ENCODE data around the gene CASZ1.
A peak's percentile ranks its signal among the peaks of the same experiment; 100 is the strongest.

The CASZ1 gene

DNA sequence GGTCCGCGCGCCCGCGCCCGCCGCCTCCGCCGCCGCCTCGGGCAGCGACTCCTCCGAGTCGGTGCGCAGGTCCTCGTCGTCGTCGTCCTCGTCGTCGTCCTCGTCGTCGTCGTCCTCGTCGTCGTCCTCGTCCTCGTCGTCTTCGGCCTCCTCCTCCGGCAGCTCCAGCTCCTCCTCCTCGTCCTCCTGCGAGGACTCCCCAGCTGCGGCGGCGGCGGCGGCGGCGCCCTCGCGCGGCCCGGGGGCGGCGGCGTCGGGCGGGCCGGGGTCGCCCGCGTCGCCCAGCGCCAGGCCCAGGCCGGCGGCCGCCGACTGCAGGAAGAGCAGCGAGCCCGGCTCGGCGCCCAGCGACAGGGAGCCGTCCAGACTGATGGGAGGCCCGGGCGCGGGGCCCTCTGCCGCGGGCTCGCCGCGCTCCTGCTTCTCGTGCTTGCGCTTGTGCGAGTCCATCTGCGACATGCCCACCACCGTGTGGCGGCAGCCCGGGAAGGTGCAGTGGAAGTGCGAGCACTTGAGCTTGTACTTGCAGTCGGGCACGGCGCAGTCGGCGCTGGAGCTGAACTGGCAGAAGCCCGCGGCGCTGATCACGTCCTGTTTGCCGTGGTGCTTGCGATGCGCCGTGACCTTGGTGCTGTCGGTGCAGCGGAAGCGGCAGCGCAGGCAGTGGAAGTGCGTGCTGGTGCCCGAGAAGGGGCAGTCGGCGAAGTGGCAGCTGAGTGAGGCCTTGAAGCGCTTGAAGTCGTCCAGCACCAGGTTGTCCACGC lies 157.3 kb downstream of the CASZ1 start:
- 21 to 22% methylated on average over 108 of the region's 108 CpGs for WGBS, 2 experiments
- Histone ChIP-seq H3K36me3 (ENCODE audit: control insufficient read depth, insufficient read depth, low read length) (peaks cover 4% of the 10 kb centered on the region), H3K27ac (ENCODE audit: insufficient read depth, low read depth, low read length, poor library complexity, severe bottlenecking) (no peak overlapping the region), H3K4me1 (ENCODE audit: control insufficient read depth, insufficient read depth, low read length) (peaks cover 12% of the 10 kb centered on the region), H3K4me3 (ENCODE audit: insufficient read depth, low read depth, low read length) (no peak overlapping the region), H3K9me3 (ENCODE audit: control insufficient read depth, low read length) (no peaks in the 10 kb centered on the region), H3K27me3 (ENCODE audit: control insufficient read depth, insufficient read depth, low read length, poor library complexity, severe bottlenecking) (peaks cover 38% of the 10 kb centered on the region)

DNA sequence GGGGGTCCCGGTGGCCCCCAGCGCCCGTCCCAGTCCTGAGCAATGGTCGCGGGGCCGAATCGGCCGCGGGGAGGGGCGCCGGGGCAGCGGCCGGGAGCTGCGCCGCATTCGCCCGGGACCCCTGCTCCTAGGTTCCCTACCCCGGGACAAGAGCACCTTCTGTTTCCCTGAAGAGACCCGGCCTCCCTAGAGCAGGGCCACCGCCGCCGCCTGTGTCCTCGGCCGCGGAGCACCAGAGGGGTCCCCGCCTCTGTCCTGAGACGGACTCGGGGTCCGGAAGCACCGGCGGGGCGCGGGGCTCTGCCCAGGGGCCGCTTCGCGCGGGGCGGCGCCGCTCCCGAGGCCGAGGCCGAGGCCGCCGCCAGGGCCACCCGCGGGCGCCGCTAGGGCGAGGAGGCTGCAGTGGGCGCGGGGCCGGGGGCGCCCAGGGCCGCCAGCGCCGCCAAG lies 157.9 kb downstream of the CASZ1 start:
- Histone ChIP-seq H3K4me1 (ENCODE audit: control insufficient read depth, insufficient read depth, low read length) (peaks cover 12% of the 10 kb centered on the region), H3K27ac (ENCODE audit: insufficient read depth, low read depth, low read length, poor library complexity, severe bottlenecking) (no peak overlapping the region), H3K4me3 (ENCODE audit: insufficient read depth, low read depth, low read length) (peak overlapping the region; percentile 26), H3K36me3 (ENCODE audit: control insufficient read depth, insufficient read depth, low read length) (peaks cover 4% of the 10 kb centered on the region), H3K27me3 (ENCODE audit: control insufficient read depth, insufficient read depth, low read length, poor library complexity, severe bottlenecking) (peaks cover 38% of the 10 kb centered on the region), H3K9me3 (ENCODE audit: control insufficient read depth, low read length) (no peaks in the 10 kb centered on the region)
- WGBS, 2 experiments = 4 to 6% methylated on average over 57 of the region's 57 CpGs

DNA sequence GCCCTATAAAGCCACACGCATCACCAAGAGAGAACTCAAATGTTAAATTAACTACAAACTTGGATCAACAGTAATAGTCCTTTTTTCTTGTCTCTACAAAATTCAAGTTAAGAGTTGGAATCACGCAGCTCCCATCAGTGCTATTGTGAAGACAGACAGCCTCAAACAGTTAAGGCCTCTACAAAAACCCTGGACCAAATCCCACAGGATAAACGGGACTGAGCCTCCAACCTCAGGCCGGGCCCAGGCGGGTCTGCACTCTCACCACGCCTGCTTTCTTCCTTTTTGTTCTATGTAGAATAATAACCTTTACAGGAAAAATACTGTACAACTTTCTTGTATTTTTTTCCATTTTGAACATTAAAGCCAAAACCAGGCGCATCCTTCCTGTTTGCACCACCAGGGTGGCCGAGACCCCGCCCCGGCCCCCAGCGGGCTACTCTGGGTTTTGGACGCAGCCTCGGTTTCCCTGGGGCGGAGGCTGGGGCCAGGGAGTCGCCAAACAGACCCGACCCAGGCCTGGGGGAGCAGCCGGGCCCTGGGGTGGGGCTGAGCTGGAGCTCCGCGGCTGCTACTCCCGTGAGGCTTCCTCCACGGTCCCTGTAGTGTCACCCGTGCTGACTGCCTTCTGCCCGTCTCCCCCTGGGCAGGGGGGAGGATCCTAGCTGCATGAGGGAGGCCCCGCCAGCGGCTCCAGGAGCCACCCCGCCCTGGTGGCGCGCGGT lies 158.4 kb downstream of the CASZ1 start:
- H3K4me1 ChIP-seq (ENCODE audit: control insufficient read depth, insufficient read depth, low read length) = peaks cover 17% of the 10 kb centered on the region
- peak overlapping the region; percentile 26 for H3K4me3 ChIP-seq (ENCODE audit: insufficient read depth, low read depth, low read length)
- WGBS, 2 experiments = 44 to 47% methylated on average over 28 to 29 of the region's 29 CpGs
- peaks cover 4% of the 10 kb centered on the region for H3K36me3 ChIP-seq (ENCODE audit: control insufficient read depth, insufficient read depth, low read length)
- H3K27me3 ChIP-seq (ENCODE audit: control insufficient read depth, insufficient read depth, low read length, poor library complexity, severe bottlenecking) = peaks cover 38% of the 10 kb centered on the region
- no peaks in the 10 kb centered on the region for H3K9me3 ChIP-seq (ENCODE audit: control insufficient read depth, low read length)
- H3K27ac ChIP-seq (ENCODE audit: insufficient read depth, low read depth, low read length, poor library complexity, severe bottlenecking) = no peak overlapping the region

DNA sequence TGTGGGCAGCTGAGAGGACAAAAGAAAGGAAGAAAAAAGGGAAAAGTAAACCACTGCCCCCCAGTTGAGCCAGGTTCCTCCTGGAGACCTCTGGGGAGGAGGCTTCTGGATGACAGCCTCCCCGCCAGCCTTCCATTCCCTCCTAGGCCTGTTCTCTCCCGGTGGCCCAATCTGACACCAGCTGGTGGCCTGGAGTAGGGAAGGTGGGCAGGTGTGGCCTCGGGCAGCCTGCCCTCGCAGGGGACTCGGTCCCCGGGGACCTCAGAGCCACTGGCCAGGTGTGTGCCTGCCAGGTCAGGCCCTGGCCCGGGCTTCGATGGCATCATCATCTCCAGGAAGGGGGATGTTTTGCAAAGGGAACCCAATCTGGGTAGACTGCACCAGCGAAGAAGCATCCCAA lies 159.0 kb downstream of the CASZ1 start:
- Histone ChIP-seq H3K36me3 (ENCODE audit: control insufficient read depth, insufficient read depth, low read length) (peaks cover 4% of the 10 kb centered on the region), H3K27me3 (ENCODE audit: control insufficient read depth, insufficient read depth, low read length, poor library complexity, severe bottlenecking) (peaks cover 38% of the 10 kb centered on the region), H3K4me3 (ENCODE audit: insufficient read depth, low read depth, low read length) (no peak overlapping the region), H3K9me3 (ENCODE audit: control insufficient read depth, low read length) (no peaks in the 10 kb centered on the region), H3K27ac (ENCODE audit: insufficient read depth, low read depth, low read length, poor library complexity, severe bottlenecking) (no peak overlapping the region), H3K4me1 (ENCODE audit: control insufficient read depth, insufficient read depth, low read length) (peaks cover 21% of the 10 kb centered on the region)
- 84 to 88% methylated on average over 9 of the region's 9 CpGs for WGBS, 2 experiments

DNA sequence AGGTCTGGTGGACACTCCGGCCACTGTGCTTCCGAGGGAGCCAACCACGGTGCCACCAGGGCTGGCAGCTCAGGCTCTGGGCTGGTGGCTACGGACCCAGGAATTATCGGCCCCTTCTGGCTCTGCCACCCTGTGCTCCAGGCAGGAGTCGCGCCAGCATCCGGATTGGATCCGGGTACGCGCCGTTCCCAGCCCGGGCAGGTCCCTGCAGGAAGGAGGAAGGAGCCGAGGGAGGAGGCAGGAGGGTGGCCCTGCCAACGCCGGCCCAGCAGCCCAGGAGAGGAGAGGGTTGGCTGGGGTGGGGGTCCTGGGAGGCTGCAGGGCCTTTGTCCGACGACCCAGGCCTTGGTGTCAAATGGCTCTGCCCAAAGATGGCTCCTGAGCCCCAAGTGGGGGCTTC lies 160.5 kb downstream of the CASZ1 start:
- Histone ChIP-seq H3K4me1 (ENCODE audit: control insufficient read depth, insufficient read depth, low read length) (peaks cover 30% of the 10 kb centered on the region), H3K9me3 (ENCODE audit: control insufficient read depth, low read length) (no peaks in the 10 kb centered on the region), H3K4me3 (ENCODE audit: insufficient read depth, low read depth, low read length) (no peak overlapping the region), H3K36me3 (ENCODE audit: control insufficient read depth, insufficient read depth, low read length) (peaks cover 4% of the 10 kb centered on the region), H3K27ac (ENCODE audit: insufficient read depth, low read depth, low read length, poor library complexity, severe bottlenecking) (no peak overlapping the region), H3K27me3 (ENCODE audit: control insufficient read depth, insufficient read depth, low read length, poor library complexity, severe bottlenecking) (peaks cover 36% of the 10 kb centered on the region)
- 92% methylated on average over 18 of the region's 18 CpGs for WGBS, 2 experiments

DNA sequence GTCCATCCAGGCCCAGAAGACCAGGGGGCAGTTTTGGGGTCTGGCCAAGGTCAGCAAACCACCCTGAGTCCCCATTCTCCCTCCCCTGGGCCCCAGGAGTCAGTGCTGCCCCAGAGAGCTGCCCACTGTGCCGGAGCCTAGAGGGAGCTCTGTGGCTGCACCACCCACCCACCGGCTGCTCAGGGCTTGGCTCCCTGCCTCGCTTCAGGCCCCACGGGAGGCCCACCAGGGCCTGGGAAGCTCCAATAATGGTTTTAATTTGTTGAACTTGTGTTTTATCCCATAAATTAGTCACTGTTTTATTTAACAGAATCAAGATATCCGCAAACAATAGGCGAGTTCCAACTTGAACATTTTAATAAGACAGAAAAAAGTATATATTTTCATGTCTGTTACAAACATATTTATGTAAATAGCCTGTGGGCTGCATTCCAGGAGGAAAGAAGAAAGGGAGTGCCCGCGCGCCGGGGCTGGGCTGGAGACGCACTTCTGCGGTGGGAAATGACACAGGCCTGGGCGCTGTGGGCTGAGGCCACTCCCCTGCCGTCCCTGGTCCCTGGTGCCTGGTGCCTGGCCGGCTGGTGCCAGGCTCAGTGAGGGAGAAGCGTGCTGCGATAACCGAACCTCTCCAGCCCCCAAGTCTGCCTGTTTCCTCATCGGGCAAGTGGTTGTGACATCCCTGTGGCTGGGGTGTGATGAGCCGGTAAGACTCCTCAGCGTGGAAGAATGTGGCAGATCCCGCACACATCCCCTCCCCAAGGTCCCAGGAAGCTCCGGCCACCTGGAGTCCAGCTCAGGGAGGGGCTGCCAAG lies 161.2 kb downstream of the CASZ1 start:
- peaks cover 4% of the 10 kb centered on the region for H3K36me3 ChIP-seq (ENCODE audit: control insufficient read depth, insufficient read depth, low read length)
- peaks cover 29% of the 10 kb centered on the region for H3K27me3 ChIP-seq (ENCODE audit: control insufficient read depth, insufficient read depth, low read length, poor library complexity, severe bottlenecking)
- WGBS, 2 experiments = 93 to 94% methylated on average over 21 of the region's 23 CpGs
- H3K4me1 ChIP-seq (ENCODE audit: control insufficient read depth, insufficient read depth, low read length) = peaks cover 31% of the 10 kb centered on the region
- no peak overlapping the region for H3K27ac ChIP-seq (ENCODE audit: insufficient read depth, low read depth, low read length, poor library complexity, severe bottlenecking)
- no peak overlapping the region for H3K4me3 ChIP-seq (ENCODE audit: insufficient read depth, low read depth, low read length)
- H3K9me3 ChIP-seq (ENCODE audit: control insufficient read depth, low read length) = no peaks in the 10 kb centered on the region

DNA sequence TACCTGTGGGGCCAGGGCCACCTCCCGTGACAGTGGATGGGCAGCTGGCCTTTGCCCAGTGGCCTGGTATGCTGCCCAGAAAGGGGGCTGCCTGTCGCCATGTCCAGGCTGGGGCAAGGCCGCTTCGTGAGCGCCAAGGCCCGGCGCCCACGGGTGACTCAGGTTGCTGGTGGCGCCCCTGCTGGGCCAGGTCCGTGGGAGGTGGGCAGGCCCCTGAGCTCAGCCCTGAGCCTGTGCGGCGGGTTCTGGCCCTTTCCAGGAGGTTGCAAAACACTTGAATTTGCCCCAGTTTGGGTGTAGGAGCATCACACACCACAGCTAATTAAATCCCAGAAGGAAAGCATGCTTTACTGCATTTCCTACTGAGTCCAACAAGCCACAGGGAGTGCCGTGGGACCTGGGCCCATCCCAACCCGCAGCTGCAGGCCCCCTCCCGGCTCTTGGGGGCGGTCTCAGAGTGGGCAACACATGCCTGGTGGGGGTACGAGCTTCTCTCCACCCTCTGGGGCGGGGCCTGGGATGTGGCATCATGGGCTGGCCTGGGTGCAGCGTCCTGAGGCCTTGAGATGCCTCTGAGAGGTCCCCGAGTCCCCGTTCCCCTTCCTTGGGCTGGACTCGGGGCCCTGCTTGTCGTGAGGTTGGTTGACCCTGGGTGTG lies 161.9 kb downstream of the CASZ1 start:
- no peak overlapping the region for H3K27ac ChIP-seq (ENCODE audit: insufficient read depth, low read depth, low read length, poor library complexity, severe bottlenecking)
- WGBS, 2 experiments = 85% methylated on average over 23 of the region's 23 CpGs
- peaks cover 31% of the 10 kb centered on the region for H3K4me1 ChIP-seq (ENCODE audit: control insufficient read depth, insufficient read depth, low read length)

DNA sequence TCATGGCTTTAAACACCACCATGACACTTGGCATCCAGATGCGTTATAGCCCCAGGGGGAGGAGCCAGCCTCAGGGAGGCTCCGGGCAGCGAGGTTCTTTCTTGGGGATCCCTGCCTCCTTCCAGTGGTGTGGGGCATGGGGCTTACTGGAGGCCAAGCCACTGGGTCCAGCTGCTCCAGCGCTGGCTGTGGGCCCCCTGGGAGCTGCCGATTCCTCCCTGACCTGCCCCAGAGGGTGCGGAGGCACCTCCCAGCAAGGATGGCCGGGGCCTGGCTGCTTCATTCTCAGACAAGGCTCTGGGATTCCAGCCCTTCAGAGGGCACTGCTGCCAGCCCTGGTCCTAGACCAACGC lies 162.4 kb downstream of the CASZ1 start:
- Histone ChIP-seq H3K4me3 (ENCODE audit: insufficient read depth, low read depth, low read length) (no peak overlapping the region), H3K36me3 (ENCODE audit: control insufficient read depth, insufficient read depth, low read length) (no peaks in the 10 kb centered on the region), H3K9me3 (ENCODE audit: control insufficient read depth, low read length) (no peaks in the 10 kb centered on the region), H3K4me1 (ENCODE audit: control insufficient read depth, insufficient read depth, low read length) (peaks cover 31% of the 10 kb centered on the region), H3K27me3 (ENCODE audit: control insufficient read depth, insufficient read depth, low read length, poor library complexity, severe bottlenecking) (peaks cover 18% of the 10 kb centered on the region), H3K27ac (ENCODE audit: insufficient read depth, low read depth, low read length, poor library complexity, severe bottlenecking) (no peak overlapping the region)
- WGBS, 2 experiments = 95 to 96% methylated on average over 8 of the region's 8 CpGs

More for the DNA sequence above, 161.9 kb downstream of the CASZ1 start:
- H3K4me3 ChIP-seq (ENCODE audit: insufficient read depth, low read depth, low read length) = no peak overlapping the region
- H3K27me3 ChIP-seq (ENCODE audit: control insufficient read depth, insufficient read depth, low read length, poor library complexity, severe bottlenecking) = peaks cover 22% of the 10 kb centered on the region
- no peaks in the 10 kb centered on the region for H3K9me3 ChIP-seq (ENCODE audit: control insufficient read depth, low read length)
- H3K36me3 ChIP-seq (ENCODE audit: control insufficient read depth, insufficient read depth, low read length) = peaks cover 3% of the 10 kb centered on the region

DNA sequence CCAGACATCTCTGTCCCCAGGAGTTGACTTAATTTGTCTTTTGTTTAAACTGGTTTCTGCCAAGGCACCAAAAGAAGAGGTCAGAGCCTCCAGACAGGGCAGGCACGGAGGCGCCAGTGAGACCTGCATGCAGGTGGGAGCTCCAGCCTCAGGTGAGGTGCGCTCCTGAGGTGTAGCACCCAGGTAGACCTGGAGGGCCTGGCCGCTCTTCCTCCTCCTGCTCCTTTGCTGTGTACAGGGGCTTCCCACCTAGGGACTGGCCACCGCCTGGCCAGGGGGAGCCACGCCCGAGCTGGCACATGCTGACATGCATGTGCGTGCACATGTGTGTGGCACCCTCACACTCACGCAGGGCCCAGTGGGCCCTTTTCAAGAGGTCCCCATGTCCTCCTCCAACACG lies 163.0 kb downstream of the CASZ1 start:
- Histone ChIP-seq H3K4me1 (ENCODE audit: control insufficient read depth, insufficient read depth, low read length) (peaks cover 30% of the 10 kb centered on the region), H3K27ac (ENCODE audit: insufficient read depth, low read depth, low read length, poor library complexity, severe bottlenecking) (no peak overlapping the region), H3K9me3 (ENCODE audit: control insufficient read depth, low read length) (no peaks in the 10 kb centered on the region), H3K36me3 (ENCODE audit: control insufficient read depth, insufficient read depth, low read length) (no peaks in the 10 kb centered on the region), H3K4me3 (ENCODE audit: insufficient read depth, low read depth, low read length) (no peak overlapping the region), H3K27me3 (ENCODE audit: control insufficient read depth, insufficient read depth, low read length, poor library complexity, severe bottlenecking) (peaks cover 15% of the 10 kb centered on the region)
- 94 to 95% methylated on average over 10 of the region's 10 CpGs for WGBS, 2 experiments
